IMR-90 (cell line): ENCODE data around the gene PCK1. TPM values are rescaled to one million over a fixed set of nuclear protein-coding genes. Genes with fewer than 3 reads are reported as not detected.

Experiments
- ATAC-seq: fragments of 200-7000 bp; cut with Tn5 transposase; 2 replicates; pipeline ENCODE4 v1.9.1; 2020; ENCODE audit warnings: low read depth, mild to moderate bottlenecking, moderate library complexity
- BruUV-seq: library from RNA; stranded (reverse); fragments of 400-500 nt; replicated peaks from 2 replicates; lab custom pipeline; 2021; lab: Mats Ljungman, UMichigan
- CTCF ChIA-PET: fragments of 300-600 bp; formaldehyde crosslinking; extraction: SDS; loops from one replicate; lab custom pipeline; 2021; ENCODE audit warnings: antibody characterized with exemption; lab: Yijun Ruan, JAX
- POLR2A ChIA-PET: fragments of 300-600 bp; sonication (Branson Sonifier 250); formaldehyde crosslinking; loops from one replicate; lab custom pipeline; 2022; ENCODE audit warnings: antibody characterized with exemption; ENCODE audit not compliant: unreplicated experiment; lab: Charles Lee
- DNase-seq: peaks from one replicate; pipeline ENCODE4 v3.0.0; 2013
- H2AFZ ChIP-seq: replicated peaks from 2 replicates; pipeline ENCODE3; 2013; ENCODE audit warnings: low read length, mild to moderate bottlenecking; ENCODE audit not compliant: poor library complexity
- H2AK5ac ChIP-seq: 2 replicates; pipeline ENCODE4 v1.6.1; 2013; ENCODE audit warnings: low read depth, low read length, inconsistent platforms
- H2AK9ac ChIP-seq: replicated peaks from 2 replicates; pipeline ENCODE3; 2013; ENCODE audit warnings: mild to moderate bottlenecking, low read depth, low read length, moderate library complexity; ENCODE audit not compliant: poor library complexity
- H2BK120ac ChIP-seq: 2 replicates; pipeline ENCODE4 v1.6.1; 2013; ENCODE audit warnings: low read depth, low read length, inconsistent platforms
- H2BK15ac ChIP-seq: 3 replicates; pipeline ENCODE4 v1.6.1; 2013; ENCODE audit warnings: low read depth, low read length, inconsistent platforms
- H2BK20ac ChIP-seq: 2 replicates; pipeline ENCODE4 v1.6.1; 2013; ENCODE audit warnings: low read depth, mild to moderate bottlenecking, inconsistent platforms, low read length, moderate library complexity
- H2BK5ac ChIP-seq: 2 replicates; pipeline ENCODE4 v1.6.1; 2013; ENCODE audit warnings: mild to moderate bottlenecking, low read depth, low read length, inconsistent platforms; ENCODE audit not compliant: poor library complexity, severe bottlenecking
- H3K14ac ChIP-seq: replicated peaks from 2 replicates; pipeline ENCODE4 v1.6.1; 2013; ENCODE audit warnings: low read depth, low read length, inconsistent platforms
- H3K18ac ChIP-seq: 2 replicates; pipeline ENCODE4 v1.6.1; 2013; ENCODE audit warnings: low read depth, low read length, control low read depth
- H3K23ac ChIP-seq: 2 replicates; pipeline ENCODE4 v1.6.1; 2013; ENCODE audit warnings: low read depth, low read length, inconsistent platforms
- H3K27ac ChIP-seq: 2 replicates; pipeline ENCODE4 v1.5.1; 2013; ENCODE audit warnings: mild to moderate bottlenecking, control low read depth, low read length; ENCODE audit not compliant: insufficient read depth
- H3K27me3 ChIP-seq: 2 replicates; pipeline ENCODE4 v1.6.1; 2013; ENCODE audit warnings: low read length; ENCODE audit not compliant: control insufficient read depth, insufficient read depth
- H3K36me3 ChIP-seq: 2 replicates; pipeline ENCODE4 v1.6.1; 2013; ENCODE audit warnings: low read length, mixed read lengths; ENCODE audit not compliant: control insufficient read depth, insufficient read depth
- H3K4ac ChIP-seq: 2 replicates; pipeline ENCODE4 v1.6.1; 2013; ENCODE audit warnings: low read depth, low read length, inconsistent platforms
- H3K4me1 ChIP-seq: 2 replicates; pipeline ENCODE4 v1.6.1; 2013; ENCODE audit warnings: low read length, mixed read lengths; ENCODE audit not compliant: control insufficient read depth, insufficient read depth
- H3K4me2 ChIP-seq: 2 replicates; pipeline ENCODE4 v1.6.1; 2013; ENCODE audit warnings: low read depth, mild to moderate bottlenecking, control low read depth, low read length, moderate library complexity
- H3K4me3 ChIP-seq: 2 replicates; pipeline ENCODE4 v1.5.1; 2013; ENCODE audit warnings: low read depth, mild to moderate bottlenecking, control low read depth, low read length, moderate library complexity; ENCODE audit not compliant: insufficient read depth
- H3K56ac ChIP-seq: 2 replicates; pipeline ENCODE4 v1.6.1; 2013; ENCODE audit warnings: low read length, inconsistent platforms; ENCODE audit not compliant: insufficient read depth; ENCODE audit errors: extremely low read depth
- H3K79me1 ChIP-seq, 2 experiments: 2 replicates each; pipeline ENCODE4 v1.6.1; 2013; ENCODE audit warnings: low read length in 2 of 2, inconsistent platforms in 1 of 2, low read depth in 1 of 2
- H3K9ac ChIP-seq: 2 replicates; pipeline ENCODE4 v1.6.1; 2013; ENCODE audit warnings: low read depth, low read length, control low read depth
- H3K9me1 ChIP-seq: 2 replicates; pipeline ENCODE4 v1.6.1; 2013; ENCODE audit warnings: low read length, inconsistent platforms; ENCODE audit not compliant: insufficient read depth
- H3K9me3 ChIP-seq: 2 replicates; pipeline ENCODE4 v1.6.1; 2013; ENCODE audit warnings: low read length; ENCODE audit not compliant: control insufficient read depth, insufficient read depth
- H4K20me1 ChIP-seq: 2 replicates; pipeline ENCODE4 v1.6.1; 2013; ENCODE audit warnings: low read length, inconsistent platforms; ENCODE audit not compliant: insufficient read depth
- H4K5ac ChIP-seq: 2 replicates; pipeline ENCODE4 v1.6.1; 2013; ENCODE audit warnings: mild to moderate bottlenecking, low read depth, low read length, control low read depth
- H4K8ac ChIP-seq, 2 experiments: 2 replicates each; pipeline ENCODE4 v1.6.1; 2013; ENCODE audit warnings: low read depth in 2 of 2, low read length in 2 of 2, control low read depth in 1 of 2, inconsistent platforms in 1 of 2
- H4K91ac ChIP-seq: 2 replicates; pipeline ENCODE4 v1.6.1; 2013; ENCODE audit warnings: low read depth, low read length, inconsistent platforms; ENCODE audit not compliant: insufficient read depth
- BHLHE40 ChIP-seq: fragments of 150-350 bp; IDR thresholded peaks from 2 replicates; pipeline ENCODE4 v1.6.1; 2016; ENCODE audit warnings: mild to moderate bottlenecking, low read depth, low read length
- CHD1 ChIP-seq: IDR thresholded peaks from 2 replicates; pipeline ENCODE4 v1.6.1; 2012; ENCODE audit warnings: low read depth, low read length, improper control_type of control experiment
- MAFK ChIP-seq: IDR thresholded peaks from 2 replicates; pipeline ENCODE4 v1.6.1; 2012; ENCODE audit warnings: low read depth, low read length, improper control_type of control experiment
- MXI1 ChIP-seq: IDR thresholded peaks from 2 replicates; pipeline ENCODE4 v1.6.1; 2012; ENCODE audit warnings: low read depth, mild to moderate bottlenecking, low read length, moderate library complexity, borderline replicate concordance
- NFE2L2 ChIP-seq: fragments of 150-350 bp; IDR thresholded peaks from 2 replicates; pipeline ENCODE4 v1.6.1; 2016; ENCODE audit warnings: low read depth, mild to moderate bottlenecking, low read length
- RAD21 ChIP-seq: IDR thresholded peaks from 2 replicates; pipeline ENCODE4 v1.6.1; 2012; ENCODE audit warnings: low read length, improper control_type of control experiment
- RCOR1 ChIP-seq: IDR thresholded peaks from 2 replicates; pipeline ENCODE4 v1.6.1; 2012; ENCODE audit warnings: mild to moderate bottlenecking, low read length, improper control_type of control experiment; ENCODE audit not compliant: insufficient replicate concordance
- WGBS, 2 experiments: methylation state at CpG; one replicate each; pipeline versions ENCODE4 v1.1.5 to v1.1.7; 2013; ENCODE audit warnings: missing lambda C conversion rate in 2 of 2; ENCODE audit not compliant: insufficient read length in 1 of 2; ENCODE audit errors: extremely low coverage in 2 of 2; 5-methylcytosine and 5-hydroxymethylcytosine counted together
- dilution Hi-C: fragments of 300-500 bp; cut with HindIII; formaldehyde crosslinking; loops from one replicate; pipeline ENCODE4 v1.14.3; 2018; ENCODE audit warnings: low sequenced_read_pairs; ENCODE audit not compliant: unreplicated experiment
- in situ Hi-C: fragments of 300-500 bp; cut with MboI; formaldehyde crosslinking; loops from 3 replicates; pipeline ENCODE4 v1.14.3; 2019; ENCODE audit warnings: low sequenced_read_pairs, inconsistent platforms, mixed read lengths
- intact Hi-C: fragments of 100-400 bp; cut with micrococcal nuclease; formaldehyde crosslinking; loops from 2 replicates; pipeline ENCODE4 v1.10.0; 2022
- polyA plus RNA-seq, 3 experiments: library from polyadenylated mRNA; depleted of rRNA; stranded (reverse); fragments of >200 nt; gene quantifications; 2 replicates each; pipeline ENCODE4 v1.2.3, GENCODE V29; 2012; ENCODE audit warnings: low replicate concordance in 1 of 3
- total RNA-seq: library from RNA; depleted of rRNA; stranded (reverse); fragments of >200 nt; gene quantifications from 2 replicates; pipeline ENCODE4 v1.2.3, GENCODE V29; 2012

The PCK1 gene
- total and polyA plus RNA-seq, 2 of the 4 experiments (the other 2 are of a cell fraction), result not detected

DNA sequence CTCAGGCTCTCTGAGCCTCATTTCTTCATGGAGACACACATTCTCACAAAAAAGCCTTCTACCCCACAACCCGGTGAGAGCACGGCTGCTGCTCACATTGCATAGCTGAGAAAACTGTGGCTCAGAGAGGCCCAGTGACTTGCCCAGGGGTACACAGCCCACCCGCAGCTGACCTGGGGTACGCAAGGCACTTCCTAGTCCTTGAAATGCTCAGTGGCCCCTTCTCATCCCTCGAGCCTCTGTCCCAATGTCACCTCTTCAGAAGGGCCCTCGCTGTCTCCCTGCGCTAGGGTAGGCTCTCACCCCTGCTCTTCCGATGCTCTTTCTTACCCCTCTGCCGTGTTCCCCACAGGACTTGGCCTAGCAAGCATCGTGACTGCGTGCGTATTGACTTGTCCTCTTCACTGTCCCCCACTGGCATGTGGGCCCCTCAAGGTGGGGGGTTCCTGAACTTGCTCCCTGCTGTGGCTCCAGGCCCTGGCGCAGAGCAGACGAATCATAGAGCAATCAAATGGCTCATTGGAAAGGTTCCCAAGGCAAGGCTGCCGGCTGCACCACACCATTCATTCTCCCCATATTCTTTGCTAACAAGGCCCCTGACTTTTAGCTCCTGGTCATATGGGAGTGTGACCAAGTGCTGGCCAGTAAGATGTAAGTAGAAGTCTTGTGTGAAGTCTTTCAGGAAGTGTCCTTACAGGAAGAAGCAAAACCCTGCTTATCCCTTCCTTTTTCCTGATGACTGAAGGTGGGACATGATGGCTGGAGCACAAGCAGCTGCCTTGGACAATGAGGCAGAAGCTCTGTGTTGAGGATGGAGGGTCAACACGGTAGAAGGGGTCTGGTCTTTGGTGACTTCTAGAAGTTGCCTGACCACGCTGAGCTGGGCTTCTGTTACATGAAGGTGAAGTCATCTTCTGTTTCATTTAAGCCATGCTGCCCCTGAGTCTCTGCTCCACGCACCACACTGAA, 22.7 kb downstream of the PCK1 start:
- peaks cover 23% of the 10 kb centered on the region for H3K27me3 ChIP-seq
- H2BK120ac ChIP-seq, result no peak overlapping the region
- no peak overlapping the region; the same call in 1 of the 2 replicates for H3K4me2 ChIP-seq
- CTCF ChIA-PET, result no interaction called here
- H4K5ac ChIP-seq, result peak overlapping the region; percentile 2; the same call in 1 of the 2 replicates
- peak overlapping the region; percentile 34 for H2AFZ ChIP-seq
- H3K9ac ChIP-seq, result no peak overlapping the region
- no peak overlapping the region for H2BK20ac ChIP-seq
- H3K36me3 ChIP-seq, result no peaks in the 10 kb centered on the region
- no peak overlapping the region for H3K23ac ChIP-seq
- intact Hi-C loops, result no loop called here
- TF ChIP-seq MXI1, result no peak
- TF ChIP-seq BHLHE40, result no peak
- TF ChIP-seq NFE2L2, result no peak
- TF ChIP-seq CHD1, result no peak
- no peak for TF ChIP-seq MAFK
- TF ChIP-seq RCOR1, result no peak
- no peak for TF ChIP-seq RAD21
- no peak for ATAC-seq
- H3K9me1 ChIP-seq, result no peaks in the 10 kb centered on the region; the same call in 1 of the 2 replicates
- no peak overlapping the region for H3K4ac ChIP-seq
- H3K27ac ChIP-seq, result no peak overlapping the region
- peaks cover 5% of the 10 kb centered on the region for H3K9me3 ChIP-seq
- no peak for DNase-seq
- WGBS, 2 experiments, result 83% methylated on average over 4 of the region's 18 CpGs; no CpG with 5 or more reads in 1 of the 2 experiments
- H2BK5ac ChIP-seq, result no peak overlapping the region
- no peak overlapping the region for H3K18ac ChIP-seq
- H4K20me1 ChIP-seq, result no peaks in the 10 kb centered on the region
- no peaks in the 10 kb centered on the region for H3K79me1 ChIP-seq
- H3K56ac ChIP-seq, result no peak overlapping the region
- no peak overlapping the region; a peak in 1 of 4 replicates for H4K8ac ChIP-seq
- POLR2A ChIA-PET, result no interaction called here
- H4K91ac ChIP-seq, result no peak overlapping the region; the same call in 1 of the 2 replicates
- peak overlapping the region; percentile 50 for H2AK9ac ChIP-seq
- no peak overlapping the region for H2AK5ac ChIP-seq
- no peak overlapping the region for H3K4me3 ChIP-seq
- dilution Hi-C loops, result no loop called here
- H3K4me1 ChIP-seq, result peaks cover 11% of the 10 kb centered on the region
- BruUV-seq, result no TSS peak
- no peak overlapping the region for H3K14ac ChIP-seq
- no peak overlapping the region for H2BK15ac ChIP-seq
- in situ Hi-C loops, result no loop called here
